Psoas muscle (tissue), 8 donors: Measurements from ENCODE around the gene PTPRG. TPM values are rescaled to one million over a fixed set of nuclear protein-coding genes. Genes with fewer than 3 reads are reported as not detected.

Source experiments
- ATAC-seq, 4 donors: fragments of 200-7000 bp; cut with Tn5 transposase; one replicate each; pipeline ENCODE4 v1.9.1; 2020; ENCODE audit warnings: moderate library complexity in 3 of 4, mild to moderate bottlenecking in 2 of 4
- DNase-seq, 2 donors: peaks; one replicate each; pipeline ENCODE4 v3.0.0-alpha.2; 2020
- H3K27ac ChIP-seq: fragments of 200-600 bp; one replicate; pipeline ENCODE4 v1.8.0; 2022
- H3K27me3 ChIP-seq, 3 donors: fragments of 200-600 bp in 1 of 3; one replicate each; pipeline versions ENCODE4 v1.6.1 to v1.8.0; 2013 to 2022; ENCODE audit warnings: low read length in 2 of 3, mild to moderate bottlenecking in 2 of 3, moderate library complexity in 1 of 3; ENCODE audit not compliant: insufficient read depth in 3 of 3
- H3K36me3 ChIP-seq, 2 donors: fragments of 200-600 bp in 1 of 2; one replicate each; pipeline versions ENCODE4 v1.6.1 to v1.8.0; 2013 to 2022; ENCODE audit warnings: low read depth in 1 of 2, mild to moderate bottlenecking in 1 of 2, moderate library complexity in 1 of 2; ENCODE audit not compliant: insufficient read depth in 1 of 2
- H3K4me1 ChIP-seq: fragments of 200-600 bp; one replicate; pipeline ENCODE4 v1.8.0; 2022
- H3K4me3 ChIP-seq: fragments of 200-600 bp; one replicate; pipeline ENCODE4 v1.8.0; 2022; ENCODE audit warnings: mild to moderate bottlenecking
- H3K9me3 ChIP-seq: fragments of 200-600 bp; one replicate; pipeline ENCODE4 v1.8.0; 2022
- CTCF ChIP-seq: fragments of 200-600 bp; IDR thresholded peaks from one replicate; pipeline ENCODE4 v1.8.0; 2022; ENCODE audit warnings: antibody characterized with exemption
- WGBS, 3 donors: extraction: QIAGEN DNeasy Blood & Tissue Kit; methylation state at CpG; one replicate each; pipeline versions ENCODE4 v1.1.6 to v1.1.7; 2013; 5-methylcytosine and 5-hydroxymethylcytosine counted together
- intact Hi-C, 2 donors: fragments of 100-400 bp; cut with DNase I; formaldehyde crosslinking; loops; one replicate each; pipeline versions ENCODE4 v1.11.0 to v1.14.2; 2022
- polyA plus RNA-seq, 3 donors: library from polyadenylated mRNA; stranded (reverse); fragments of 200-250 nt; gene quantifications; one replicate each; pipeline ENCODE4 v1.2.3, GENCODE V29; 2013
- total RNA-seq, 4 donors: library from RNA; stranded (reverse); fragmentation: NEBNext Ultra II Directional in 2 of 4; extraction: Animal tissue kit (Norgen Biotek cat#: 25700) in 2 of 4; gene quantifications; one replicate each; pipeline versions ENCODE4 v1.2.1 to v1.2.4, GENCODE V29; 2021 to 2023
- donor health status: healthy with polysubstance abuse.
- donor health status: DM: no; HTN: no; CAD: no; lungs with moderate emphysema.
- donor health status: Bipolar disorder and iron deficiency.
- donor health status: healthy.
- donor health status: DM: yes; HTN: yes; CAD: no.
- donor health status: DM: no; HTN: no; CAD: no.
- donor health status: DM: no; HTN: no; CAD: no.
- donor health status: DM: yes; HTN: yes; CAD: no.

Gene PTPRG
- total and polyA plus RNA-seq, 7 donors = 4.5 to 29.5 (median 12.6) TPM

GRCh38 chr3:61872077-61872706 is 310.8 kb downstream of the PTPRG start:
- no peak for TF ChIP-seq CTCF
- WGBS, 3 donors = 50 to 80% (median 63%) methylated on average over 5 of the region's 5 CpGs
- intact Hi-C loops = loop anchor here in 1 of 2 donors (5.0 kb wide), 1 partner anchor 45 kb away; no protein-coding TSS in a partner anchor
- H3K27ac ChIP-seq = no peak overlapping the region
- no peak overlapping the region for H3K4me3 ChIP-seq
- DNase-seq (no peak), ATAC-seq (no peak)
- H3K9me3 ChIP-seq = no peaks in the 10 kb centered on the region
- H3K27me3 ChIP-seq = no peaks in the 10 kb centered on the region
- no peaks in the 10 kb centered on the region for H3K36me3 ChIP-seq
- H3K4me1 ChIP-seq = peaks cover 40% of the 10 kb centered on the region

- WGBS, 3 donors = 67 to 86% (median 69%) methylated on average over 11 of the region's 11 CpGs
- ATAC-seq (peak in 3 of 4 donors; percentile 31 to 68 (median 63)), DNase-seq (no peak)
- H3K4me1 ChIP-seq = peaks cover 40% of the 10 kb centered on the region
- H3K9me3 ChIP-seq = no peaks in the 10 kb centered on the region
- no peaks in the 10 kb centered on the region for H3K36me3 ChIP-seq
- no peaks in the 10 kb centered on the region for H3K27me3 ChIP-seq
- no peak for TF ChIP-seq CTCF
- intact Hi-C loops = no loop called here
- no peak overlapping the region for H3K4me3 ChIP-seq
- peak overlapping the region; percentile 70 for H3K27ac ChIP-seq
These were observed 313.9 kb downstream of the PTPRG start for GRCh38 chr3:61875046-61875844.

GRCh38 chr3:61875976-61876671 is 314.8 kb downstream of the PTPRG start:
- intact Hi-C loops = no loop called here
- WGBS, 3 donors = 86 to 87% (median 86%) methylated on average over 4 of the region's 4 CpGs
- Histone ChIP-seq H3K27me3 (no peaks in the 10 kb centered on the region), H3K27ac (peak overlapping the region; percentile 70), H3K36me3 (no peaks in the 10 kb centered on the region), H3K9me3 (no peaks in the 10 kb centered on the region), H3K4me3 (no peak overlapping the region), H3K4me1 (peaks cover 40% of the 10 kb centered on the region)
- ATAC-seq (no peak), DNase-seq (no peak)
- no peak for TF ChIP-seq CTCF

- DNase-seq (no peak), ATAC-seq (no peak)
- Histone ChIP-seq H3K27ac (no peak overlapping the region), H3K4me3 (no peak overlapping the region), H3K27me3 (no peaks in the 10 kb centered on the region), H3K4me1 (peaks cover 39% of the 10 kb centered on the region), H3K36me3 (no peaks in the 10 kb centered on the region), H3K9me3 (no peaks in the 10 kb centered on the region)
- intact Hi-C loops = no loop called here
- no peak for TF ChIP-seq CTCF
- WGBS, 3 donors = 70 to 88% (median 70%) methylated on average over 2 of the region's 2 CpGs
These were observed 315.4 kb downstream of the PTPRG start for GRCh38 chr3:61876797-61877196.
